Common myeloid progenitor, CD34-positive (primary cell): Measurements from ENCODE around the gene FASN.

Experiments used
- CTCF ChIA-PET: fragments of 350-600 bp; sonication (Branson Sonifier 250); formaldehyde crosslinking; loops from one replicate; lab custom pipeline; 2021; ENCODE audit warnings: antibody characterized with exemption; lab: Charles Lee
- POLR2A ChIA-PET: fragments of 350-600 bp; sonication (Branson Sonifier 250); formaldehyde crosslinking; loops from one replicate; lab custom pipeline; 2021; ENCODE audit warnings: antibody characterized with exemption; lab: Charles Lee
- DNase-seq, 3 donors: peaks; one replicate each; pipeline versions ENCODE4 v3.0.0 to v3.0.0-alpha.2; 2013
- H3K27ac ChIP-seq, 2 experiments: 1 replicate in 1 of 2; 2 replicates in 1 of 2; pipeline ENCODE4 v1.7.0; 2013; ENCODE audit warnings: inconsistent platforms in 2 of 2, low read length in 2 of 2, mild to moderate bottlenecking in 2 of 2, low read depth in 1 of 2, moderate library complexity in 1 of 2; ENCODE audit not compliant: severe bottlenecking in 2 of 2, insufficient read depth in 1 of 2, poor library complexity in 1 of 2
- H3K27me3 ChIP-seq, 5 experiments: replicated peaks in 2 of 5; 1 replicate in 3 of 5; 2 replicates in 2 of 5; pipeline versions ENCODE4 v1.6.1 to v1.7.0; 2013; ENCODE audit warnings: low read length in 4 of 5, mild to moderate bottlenecking in 2 of 5, moderate library complexity in 2 of 5, inconsistent platforms in 1 of 5; ENCODE audit not compliant: insufficient read depth in 5 of 5, control insufficient read depth in 4 of 5
- H3K36me3 ChIP-seq, 4 experiments: 1 replicate in 2 of 4; 2 replicates in 2 of 4; pipeline versions ENCODE4 v1.6.1 to v1.7.0; 2013; ENCODE audit warnings: low read length in 3 of 4, control low read depth in 1 of 4, mild to moderate bottlenecking in 1 of 4; ENCODE audit not compliant: control insufficient read depth in 4 of 4, insufficient read depth in 4 of 4
- H3K4me1 ChIP-seq, 4 experiments: 1 replicate in 3 of 4; 2 replicates in 1 of 4; pipeline versions ENCODE4 v1.6.1 to v1.7.1; 2013; ENCODE audit warnings: low read length in 3 of 4, mild to moderate bottlenecking in 3 of 4, control low read depth in 1 of 4, inconsistent platforms in 1 of 4, moderate library complexity in 1 of 4; ENCODE audit not compliant: control insufficient read depth in 4 of 4, insufficient read depth in 4 of 4; ENCODE audit errors: control extremely low read depth in 1 of 4
- H3K4me3 ChIP-seq, 7 experiments: 1 replicate in 4 of 7; 2 replicates in 3 of 7; pipeline versions ENCODE4 v1.5.1 to v1.7.0; 2013; ENCODE audit warnings: mild to moderate bottlenecking in 7 of 7, low read length in 6 of 7, moderate library complexity in 6 of 7, inconsistent platforms in 2 of 7, low read depth in 2 of 7, control low read depth in 1 of 7; ENCODE audit not compliant: insufficient read depth in 4 of 7, control insufficient read depth in 1 of 7; ENCODE audit errors: extremely low read depth in 1 of 7
- H3K9me3 ChIP-seq, 5 experiments: 1 replicate in 4 of 5; 2 replicates in 1 of 5; pipeline versions ENCODE4 v1.6.1 to v1.7.1; 2013; ENCODE audit warnings: low read length in 4 of 5, mild to moderate bottlenecking in 2 of 5, inconsistent platforms in 1 of 5, low read depth in 1 of 5, moderate library complexity in 1 of 5; ENCODE audit not compliant: control insufficient read depth in 4 of 5, insufficient read depth in 2 of 5; ENCODE audit errors: control extremely low read depth in 1 of 5
- WGBS: methylation state at CpG from one replicate; pipeline ENCODE4 v1.1.5; 2013; ENCODE audit not compliant: insufficient coverage; 5-methylcytosine and 5-hydroxymethylcytosine counted together

The FASN gene

DNA sequence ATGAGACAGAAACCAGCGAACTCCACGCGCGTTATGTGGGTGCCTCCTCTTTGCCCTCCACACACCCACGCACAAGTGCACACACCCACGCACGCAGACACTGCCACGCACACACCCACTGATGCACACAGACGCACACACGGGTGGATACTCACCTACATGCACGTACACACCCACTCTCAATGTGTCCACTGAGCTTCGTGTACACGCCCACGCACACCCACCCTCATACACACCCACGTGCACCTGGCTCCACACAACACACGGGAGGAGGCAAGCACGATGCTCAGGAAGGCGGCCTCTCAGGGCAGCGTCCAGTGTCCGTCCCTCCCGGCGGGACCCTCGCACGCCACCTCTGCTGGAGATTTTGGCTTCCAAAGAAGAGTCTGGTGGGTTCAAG, 50.7 kb downstream of the FASN start:
- Histone ChIP-seq H3K4me1 (peaks cover 0 to 16% (median 12%) of the 10 kb centered on the region in 4 experiments), H3K36me3 (peaks cover 0 to 30% (median 19%) of the 10 kb centered on the region in 4 experiments), H3K27ac (no peak overlapping the region), H3K27me3 (no peaks in the 10 kb centered on the region), H3K9me3 (no peaks in the 10 kb centered on the region), H3K4me3 (no peak overlapping the region)
- DNase-seq, result no peak
- ChIA-PET CTCF (no interaction called here), POLR2A (no interaction called here)
- 99% methylated on average over 19 of the region's 24 CpGs for WGBS

DNA sequence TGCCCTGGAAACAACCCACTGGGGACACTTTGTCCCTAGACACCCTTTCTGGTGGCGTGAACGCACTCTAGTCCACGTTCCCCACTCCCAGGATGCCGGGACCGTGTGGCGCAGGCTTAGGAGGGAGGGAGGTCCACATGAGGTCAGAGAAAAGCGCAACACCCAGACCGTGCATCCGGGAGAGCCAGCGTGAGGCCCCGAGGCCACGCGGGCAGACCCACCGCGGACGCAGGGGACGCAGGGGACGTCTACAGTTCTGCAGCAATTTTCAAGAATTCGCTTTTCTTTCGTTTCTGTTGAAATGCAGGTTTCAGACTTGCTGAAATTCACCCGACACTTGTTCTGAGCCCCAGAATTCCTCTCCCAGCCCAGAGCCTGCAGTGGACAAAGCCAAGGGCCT, 51.1 kb downstream of the FASN start:
- no peaks in the 10 kb centered on the region for H3K27me3 ChIP-seq
- peaks cover 0 to 30% (median 19%) of the 10 kb centered on the region in 4 experiments for H3K36me3 ChIP-seq
- no peak overlapping the region for H3K27ac ChIP-seq
- no peak overlapping the region for H3K4me3 ChIP-seq
- DNase-seq, result no peak
- ChIA-PET CTCF (no interaction called here), POLR2A (no interaction called here)
- H3K4me1 ChIP-seq, result peaks cover 0 to 13% (median 9%) of the 10 kb centered on the region in 4 experiments
- 95% methylated on average over 21 of the region's 21 CpGs for WGBS
- no peaks in the 10 kb centered on the region for H3K9me3 ChIP-seq

- no peaks in the 10 kb centered on the region for H3K27me3 ChIP-seq
- no peak overlapping the region for H3K27ac ChIP-seq
- no peak overlapping the region for H3K4me3 ChIP-seq
- no peaks in the 10 kb centered on the region for H3K9me3 ChIP-seq
- H3K36me3 ChIP-seq, result peaks cover 0 to 30% (median 19%) of the 10 kb centered on the region in 4 experiments
- 97% methylated on average over 13 of the region's 14 CpGs for WGBS
- no peak for DNase-seq
- ChIA-PET POLR2A (no interaction called here), CTCF (no interaction called here)
- H3K4me1 ChIP-seq, result peaks cover 0 to 11% (median 8%) of the 10 kb centered on the region in 4 experiments
Measured at GRCh38 chr17:82045936-82046484, 52.0 kb downstream of the FASN start.

GRCh38 chr17:82043507-82043906, 54.5 kb downstream of the FASN start:
- ChIA-PET CTCF (interaction anchor here (0.8 kb wide), 1 partner anchor 19 kb away, joined by 3 read pairs; no protein-coding TSS in a partner anchor), POLR2A (no interaction called here)
- 88% methylated on average over 14 of the region's 16 CpGs for WGBS
- Histone ChIP-seq H3K27ac (no peak overlapping the region), H3K4me1 (peaks cover 0 to 2% (median 0%) of the 10 kb centered on the region in 4 experiments), H3K27me3 (no peaks in the 10 kb centered on the region), H3K9me3 (no peaks in the 10 kb centered on the region), H3K36me3 (peaks cover 0 to 19% (median 10%) of the 10 kb centered on the region in 4 experiments), H3K4me3 (no peak overlapping the region)
- no peak for DNase-seq

DNA sequence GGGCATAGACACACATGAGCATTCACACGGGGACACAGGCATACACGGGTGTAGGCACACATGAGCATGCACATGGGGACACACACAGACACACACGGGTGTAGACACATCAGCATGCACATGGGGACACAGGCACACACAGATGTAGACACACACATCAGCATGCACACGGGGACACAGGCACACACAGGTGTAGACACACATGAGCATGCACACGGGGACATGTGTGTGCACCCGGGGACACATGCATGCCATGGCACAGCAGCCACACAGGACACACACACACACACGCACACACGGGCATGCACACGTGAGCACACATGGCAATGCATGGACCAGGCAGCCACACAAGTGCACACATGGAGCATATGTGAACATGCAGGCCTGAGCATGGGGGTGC, 55.4 kb downstream of the FASN start:
- peaks cover 0 to 10% (median 6%) of the 10 kb centered on the region in 4 experiments for H3K36me3 ChIP-seq
- WGBS, result 86% methylated on average over 4 of the region's 9 CpGs
- H3K27ac ChIP-seq, result no peak overlapping the region
- H3K4me3 ChIP-seq, result no peak overlapping the region
- POLR2A ChIA-PET, result no interaction called here
- no peaks in the 10 kb centered on the region for H3K9me3 ChIP-seq
- H3K4me1 ChIP-seq, result peaks cover 0 to 7% (median 5%) of the 10 kb centered on the region in 4 experiments
- DNase-seq, result no peak
- CTCF ChIA-PET, result interaction anchor here (1.0 to 2.6 kb wide), 2 partner anchors 12 to 79 kb away, joined by 3 to 7 read pairs; partner anchors contain the start of gene RAC3
- no peaks in the 10 kb centered on the region for H3K27me3 ChIP-seq

DNA sequence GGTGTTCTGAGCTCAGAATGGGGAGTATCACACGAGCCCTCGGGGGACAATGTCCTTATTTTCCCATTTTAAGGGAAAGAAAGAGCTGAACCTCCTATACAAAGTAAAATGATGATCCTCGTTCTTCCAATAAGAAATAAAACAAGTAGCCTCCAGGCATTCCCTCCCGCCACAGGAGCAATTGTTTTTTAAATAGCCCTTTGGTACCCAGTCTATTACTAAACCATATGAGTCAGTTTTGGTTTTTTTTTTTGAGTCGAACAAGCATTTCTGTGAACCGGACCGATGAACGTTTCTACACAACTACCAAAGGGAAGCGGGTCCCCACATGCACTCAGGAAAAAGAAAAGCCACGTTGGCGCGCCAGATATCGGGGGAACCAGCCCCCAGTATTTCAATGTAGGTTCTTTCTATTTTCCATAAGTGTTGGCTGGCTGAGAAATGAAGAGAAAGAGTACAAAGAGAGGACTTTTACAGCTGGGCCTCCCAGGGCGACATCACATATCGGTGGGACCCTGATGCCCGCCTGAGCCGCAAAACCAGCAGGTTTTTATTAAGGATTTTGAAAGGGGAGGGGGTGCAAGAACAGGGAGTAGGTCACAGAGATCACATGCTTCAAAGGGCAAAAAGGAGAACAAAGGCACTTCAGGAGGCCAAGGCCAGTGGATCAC, 56.8 kb downstream of the FASN start:
- no peaks in the 10 kb centered on the region for H3K27me3 ChIP-seq
- H3K36me3 ChIP-seq, result no peaks in the 10 kb centered on the region
- ChIA-PET CTCF (interaction anchor here (1.0 to 2.6 kb wide), 3 partner anchors 11 to 82 kb away, joined by 3 to 7 read pairs (median 3); partner anchors contain the start of gene RAC3), POLR2A (no interaction called here)
- H3K27ac ChIP-seq, result no peak overlapping the region
- 82% methylated on average over 10 of the region's 17 CpGs for WGBS
- H3K9me3 ChIP-seq, result no peaks in the 10 kb centered on the region
- no peak for DNase-seq
- no peak overlapping the region for H3K4me3 ChIP-seq
- H3K4me1 ChIP-seq, result peaks cover 0 to 14% (median 13%) of the 10 kb centered on the region in 4 experiments

GRCh38 chr17:82039695-82040299, 58.2 kb downstream of the FASN start:
- CTCF ChIA-PET, result interaction anchor here (0.6 to 2.6 kb wide), 3 partner anchors 9 to 432 kb away, joined by 3 to 7 read pairs (median 3); partner anchors contain the start of gene RAC3
- Histone ChIP-seq H3K9me3 (no peaks in the 10 kb centered on the region), H3K36me3 (peaks cover 0 to 14% (median 0%) of the 10 kb centered on the region in 4 experiments), H3K27me3 (no peaks in the 10 kb centered on the region), H3K27ac (no peak overlapping the region), H3K4me1 (peaks cover 0 to 17% (median 15%) of the 10 kb centered on the region in 4 experiments), H3K4me3 (no peak overlapping the region)
- no peak for DNase-seq
- POLR2A ChIA-PET, result no interaction called here
- WGBS, result 91% methylated on average over 8 of the region's 8 CpGs
